Large intestine (tissue), 3 donors: Measurements from ENCODE around the gene METAP1. TPM values are rescaled to one million over a fixed set of nuclear protein-coding genes. Genes with fewer than 3 reads are reported as not detected.
"Not testable (repeated sequence)": the region's sequence is repeated elsewhere in the genome, so short reads cannot be mapped to it uniquely, and the experiment has no call there.

Experiments used
- DNase-seq, 2 donors: peaks; one replicate each; pipeline versions ENCODE4 v3.0.0 to v3.0.0-alpha.2; 2013
- H3K27ac ChIP-seq: one replicate; pipeline ENCODE4 v1.5.1; 2013; ENCODE audit warnings: low read length
- H3K27me3 ChIP-seq: 2 replicates; pipeline ENCODE4 v1.6.1; 2013; ENCODE audit warnings: low read length; ENCODE audit not compliant: control insufficient read depth, insufficient read depth
- H3K36me3 ChIP-seq: 2 replicates; pipeline ENCODE4 v1.6.1; 2013; ENCODE audit warnings: low read length; ENCODE audit not compliant: control insufficient read depth, insufficient read depth
- H3K4me1 ChIP-seq: one replicate; pipeline ENCODE4 v1.6.1; 2013; ENCODE audit warnings: low read length; ENCODE audit not compliant: control insufficient read depth, insufficient read depth
- H3K4me3 ChIP-seq: one replicate; pipeline ENCODE4 v1.5.1; 2013; ENCODE audit warnings: low read length
- H3K9me3 ChIP-seq: one replicate; pipeline ENCODE4 v1.6.1; 2013; ENCODE audit warnings: mild to moderate bottlenecking, low read depth, low read length, moderate library complexity; ENCODE audit not compliant: control insufficient read depth
- WGBS: methylation state at CpG from one replicate; pipeline ENCODE4 v1.1.5; 2013; ENCODE audit warnings: low lambda C conversion rate; ENCODE audit not compliant: insufficient coverage; 5-methylcytosine and 5-hydroxymethylcytosine counted together
- polyA plus RNA-seq: library from polyadenylated mRNA; unstranded; fragments of 120-200 nt; gene quantifications from one replicate; pipeline ENCODE4 v1.2.1, GENCODE V29; 2013

METAP1 gene
- polyA plus RNA-seq, 1 donor: 70.9 TPM

GRCh38 chr4:99088023-99088449 lies 92.5 kb downstream of the METAP1 start:
- Histone ChIP-seq H3K27ac (peak overlapping the region; percentile 95), H3K27me3 (no peaks in the 10 kb centered on the region), H3K36me3 (peaks cover 22% of the 10 kb centered on the region), H3K4me3 (peak overlapping the region; percentile 80), H3K9me3 (no peaks in the 10 kb centered on the region), H3K4me1 (peaks cover 13% of the 10 kb centered on the region)
- no CpG with 5 or more reads among the region's 15 CpGs for WGBS
- DNase-seq: peak; percentile 74 to 85

DNA sequence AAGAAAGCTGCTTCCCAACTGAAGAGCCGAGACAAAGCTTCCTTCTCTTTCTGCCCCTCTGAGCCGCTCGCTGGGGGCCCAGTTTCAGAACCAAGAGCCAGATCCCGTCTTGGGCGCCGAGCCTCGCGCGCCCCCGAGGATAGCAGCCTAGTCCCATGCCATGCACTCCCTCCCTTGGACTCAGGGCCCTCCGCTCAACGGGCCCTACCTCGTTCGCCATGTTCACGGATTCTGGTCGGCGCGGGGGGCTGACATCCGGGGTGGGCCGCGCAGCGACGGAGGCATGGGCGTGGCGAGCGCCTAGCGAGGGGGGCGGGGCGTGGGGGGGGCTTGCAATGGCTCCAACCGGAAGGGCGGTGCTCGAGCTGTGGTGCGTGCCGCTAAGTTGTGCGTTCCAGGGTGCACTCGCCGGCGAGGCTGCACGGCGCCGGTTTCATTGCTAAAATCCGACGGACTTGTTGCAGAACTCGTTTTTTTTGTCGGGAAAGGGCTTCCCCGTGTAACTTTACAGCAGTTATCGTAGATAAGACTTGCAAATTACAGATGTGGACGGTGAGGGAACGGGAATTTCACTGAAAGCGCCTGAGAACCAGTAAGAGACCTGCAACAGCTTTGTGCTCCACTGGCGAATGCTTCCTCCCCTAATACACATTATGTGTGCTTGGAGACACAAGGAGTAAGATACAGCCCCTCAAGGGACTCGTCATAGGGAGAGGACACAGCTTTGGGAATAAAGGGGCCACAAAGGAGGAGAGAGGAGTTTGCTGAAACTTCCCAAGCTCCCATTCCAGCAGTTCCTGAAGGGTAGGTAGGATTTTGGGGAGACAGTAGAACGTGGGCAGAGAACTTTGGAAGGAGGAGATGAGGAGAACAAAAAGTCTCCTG lies 93.2 kb downstream of the METAP1 start, which contains the start of gene ADH5:
TSS of gene ADH5 (minus strand) at position 308 of the 885 bp plus-strand sequence. CDS start at position 220, 88 bp downstream.
- H3K4me3 ChIP-seq: peak within 1 kb of the TSS; percentile 80
- peak; percentile 84 to 93 for DNase-seq
- peaks cover 17% of the 10 kb centered on the region for H3K36me3 ChIP-seq
- H3K27me3 ChIP-seq: no peaks in the 10 kb centered on the region
- no peaks in the 10 kb centered on the region for H3K9me3 ChIP-seq
- peak within 1 kb of the TSS; percentile 95 for H3K27ac ChIP-seq
- peaks cover 13% of the 10 kb centered on the region for H3K4me1 ChIP-seq
- WGBS: no CpG with 5 or more reads among the region's 53 CpGs

DNA sequence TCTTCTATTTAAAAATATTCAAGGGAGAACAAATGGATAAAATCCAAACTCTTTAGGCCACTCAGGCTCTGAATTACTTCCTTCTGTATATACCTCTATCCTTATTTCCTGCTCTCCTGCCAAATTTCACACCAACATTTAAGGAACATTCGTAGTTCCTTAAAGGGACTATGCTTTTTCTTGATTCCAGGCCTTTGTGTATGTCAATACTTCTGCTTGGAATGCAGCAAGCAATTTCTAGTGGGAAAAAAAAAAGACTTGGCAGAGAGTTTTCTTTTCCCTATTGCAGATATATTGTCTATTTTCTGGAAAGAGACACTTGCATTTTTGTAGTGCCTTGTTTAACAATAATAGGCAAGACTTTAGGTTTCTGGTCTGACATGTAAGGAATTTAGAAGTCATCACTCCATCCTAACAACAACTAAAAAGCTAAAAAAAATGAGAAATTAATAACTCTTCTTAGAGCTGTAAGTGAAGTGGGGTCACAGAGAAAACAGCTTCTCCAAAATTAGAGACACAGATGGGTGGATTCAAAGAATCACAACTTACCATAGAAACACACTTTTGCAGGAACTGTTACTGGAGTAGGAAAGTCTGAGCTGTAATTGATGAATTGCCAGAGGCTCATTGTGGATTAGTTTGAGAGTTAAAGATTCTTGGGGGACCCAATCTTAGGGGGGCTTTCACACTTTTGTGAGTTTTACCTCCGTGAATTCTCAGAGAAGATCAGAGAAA lies 95.1 kb downstream of the METAP1 start:
- WGBS: no CpG with 5 or more reads among the region's 2 CpGs
- H3K4me3 ChIP-seq: no peak overlapping the region
- no peaks in the 10 kb centered on the region for H3K9me3 ChIP-seq
- H3K4me1 ChIP-seq: peaks cover 9% of the 10 kb centered on the region
- peak overlapping the region; percentile 12 for H3K27ac ChIP-seq
- H3K27me3 ChIP-seq: no peaks in the 10 kb centered on the region
- H3K36me3 ChIP-seq: no peaks in the 10 kb centered on the region
- DNase-seq: peak in 1 of 2 donors; percentile 11

GRCh38 chr4:99091216-99091575 lies 95.7 kb downstream of the METAP1 start:
- no peak for DNase-seq
- peaks cover 7% of the 10 kb centered on the region for H3K4me1 ChIP-seq
- H3K9me3 ChIP-seq: no peaks in the 10 kb centered on the region
- no CpG with 5 or more reads among the region's 2 CpGs for WGBS
- no peak overlapping the region for H3K4me3 ChIP-seq
- H3K27ac ChIP-seq: peak overlapping the region; percentile 12
- H3K27me3 ChIP-seq: no peaks in the 10 kb centered on the region
- H3K36me3 ChIP-seq: no peaks in the 10 kb centered on the region

DNA sequence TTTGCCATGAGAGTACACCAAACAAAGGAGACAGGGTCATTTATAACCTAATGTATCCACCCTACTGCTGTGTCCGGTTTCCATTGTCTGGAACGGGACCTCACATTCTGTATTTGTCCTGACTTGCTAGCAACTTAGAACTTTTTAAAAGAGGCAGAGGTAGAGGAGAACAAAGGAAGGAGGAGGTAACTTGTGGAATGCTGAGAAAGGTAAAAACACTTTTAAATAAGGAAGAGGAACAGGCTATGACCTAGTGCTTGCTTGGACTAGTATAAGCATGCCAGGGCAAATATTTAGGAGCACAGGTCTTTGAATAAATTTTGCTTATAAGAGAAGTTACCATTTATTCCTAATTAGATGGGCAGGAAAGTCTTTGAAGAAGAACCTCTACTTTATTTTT lies 96.3 kb downstream of the METAP1 start:
- WGBS: no CpG with 5 or more reads among the region's 2 CpGs
- H3K36me3 ChIP-seq, H3K27me3 ChIP-seq, H3K27ac ChIP-seq, H3K4me3 ChIP-seq, DNase-seq, H3K4me1 ChIP-seq, H3K9me3 ChIP-seq: not testable (repeated sequence)

DNA sequence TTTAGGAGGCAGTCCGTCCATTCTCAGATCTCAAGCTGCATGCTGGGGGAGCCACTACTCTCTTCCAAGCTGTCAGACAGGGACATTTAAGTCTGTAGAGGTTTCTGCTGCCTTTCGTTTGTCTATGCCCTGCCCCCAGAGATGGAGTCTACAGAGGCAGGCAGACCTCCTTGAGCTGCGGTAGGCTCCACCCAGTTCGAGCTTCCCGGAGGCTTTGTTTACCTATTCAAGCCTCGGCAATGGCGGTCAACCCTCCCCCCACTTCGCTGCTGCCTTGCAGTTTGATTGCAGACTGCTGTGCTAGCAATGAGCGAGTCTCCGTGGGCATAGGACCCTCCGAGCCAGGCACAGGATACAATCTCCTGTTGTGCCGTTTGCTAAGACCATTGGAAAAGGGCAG lies 103.8 kb downstream of the METAP1 start:
- H3K36me3 ChIP-seq: no peaks in the 10 kb centered on the region
- WGBS: no CpG with 5 or more reads among the region's 12 CpGs
- no peaks in the 10 kb centered on the region for H3K4me1 ChIP-seq
- H3K27ac ChIP-seq: no peak overlapping the region
- DNase-seq: no peak
- H3K9me3 ChIP-seq: no peaks in the 10 kb centered on the region
- H3K27me3 ChIP-seq: no peaks in the 10 kb centered on the region
- H3K4me3 ChIP-seq: no peak overlapping the region

GRCh38 chr4:99099814-99100213 lies 104.3 kb downstream of the METAP1 start:
- H3K9me3 ChIP-seq, H3K27ac ChIP-seq, DNase-seq, H3K4me1 ChIP-seq, H3K4me3 ChIP-seq, H3K36me3 ChIP-seq, H3K27me3 ChIP-seq: not testable (repeated sequence)
- WGBS: no CpG with 5 or more reads among the region's 5 CpGs

GRCh38 chr4:99100876-99101275 lies 105.4 kb downstream of the METAP1 start:
- no peak overlapping the region for H3K27ac ChIP-seq
- DNase-seq: no peak
- H3K9me3 ChIP-seq: no peaks in the 10 kb centered on the region
- H3K27me3 ChIP-seq: no peaks in the 10 kb centered on the region
- no peaks in the 10 kb centered on the region for H3K4me1 ChIP-seq
- H3K36me3 ChIP-seq: no peaks in the 10 kb centered on the region
- no CpG with 5 or more reads among the region's 1 CpG for WGBS
- H3K4me3 ChIP-seq: no peak overlapping the region

GRCh38 chr4:99102634-99103033 lies 107.1 kb downstream of the METAP1 start:
- no peak for DNase-seq
- H3K27ac ChIP-seq: no peak overlapping the region
- H3K9me3 ChIP-seq: no peaks in the 10 kb centered on the region
- WGBS: no CpG with 5 or more reads among the region's 2 CpGs
- no peaks in the 10 kb centered on the region for H3K4me1 ChIP-seq
- no peaks in the 10 kb centered on the region for H3K27me3 ChIP-seq
- H3K4me3 ChIP-seq: no peak overlapping the region
- H3K36me3 ChIP-seq: no peaks in the 10 kb centered on the region

DNA sequence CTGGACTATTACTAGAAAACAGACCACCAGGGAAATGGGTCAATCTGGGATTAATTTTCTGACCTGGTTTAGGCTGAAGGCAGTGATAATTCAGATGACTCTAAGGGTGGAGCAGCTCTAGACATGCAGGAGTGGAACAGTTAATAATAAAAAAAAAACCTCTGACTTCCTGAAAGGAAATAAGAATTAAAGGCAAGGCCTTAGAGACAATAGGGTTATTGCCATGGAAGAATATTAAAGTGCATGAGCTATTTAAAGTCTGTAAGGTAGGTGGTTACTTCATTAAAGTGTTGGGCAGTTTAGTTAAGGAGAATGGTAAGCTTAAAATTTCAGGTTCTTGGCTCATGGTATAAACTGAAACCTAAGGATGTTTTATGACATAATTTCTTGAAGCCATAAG lies 107.6 kb downstream of the METAP1 start:
- no peak for DNase-seq
- Histone ChIP-seq H3K36me3 (no peaks in the 10 kb centered on the region), H3K27me3 (no peaks in the 10 kb centered on the region)

More for the DNA sequence above, 107.6 kb downstream of the METAP1 start:
- Histone ChIP-seq H3K27ac (no peak overlapping the region), H3K9me3 (no peaks in the 10 kb centered on the region), H3K4me3 (no peak overlapping the region), H3K4me1 (no peaks in the 10 kb centered on the region)
